Measurements from ENCODE around the gene HS6ST1.

GRCh38 chr2:128357506-128358370 lies 39.1 kb upstream of the HS6ST1 start:
- no peak for TF ChIP-seq CTCF (IDR thresholded peaks at IDR 0.05)
- no peak for TF ChIP-seq POLR2A (IDR thresholded peaks at IDR 0.05)

Measured in right lobe of liver (tissue), 4 donors.